Stimulated activated CD4-positive, alpha-beta T cell treated with anti-CD3 and anti-CD28 coated beads, TNF-alpha, amount 100 ng/mL, for 48 hours (primary cell): ENCODE results near the gene AKAP13.
"Not testable (repeated sequence)": the region's sequence is repeated elsewhere in the genome, so short reads cannot be mapped to it uniquely, and the experiment has no call there.

Experiments
- DNase-seq, 3 donors: peaks; one replicate each; pipeline ENCODE4 v3.0.0-alpha.2; 2020; ENCODE audit warnings: low read depth in 3 of 3

AKAP13 gene

DNA sequence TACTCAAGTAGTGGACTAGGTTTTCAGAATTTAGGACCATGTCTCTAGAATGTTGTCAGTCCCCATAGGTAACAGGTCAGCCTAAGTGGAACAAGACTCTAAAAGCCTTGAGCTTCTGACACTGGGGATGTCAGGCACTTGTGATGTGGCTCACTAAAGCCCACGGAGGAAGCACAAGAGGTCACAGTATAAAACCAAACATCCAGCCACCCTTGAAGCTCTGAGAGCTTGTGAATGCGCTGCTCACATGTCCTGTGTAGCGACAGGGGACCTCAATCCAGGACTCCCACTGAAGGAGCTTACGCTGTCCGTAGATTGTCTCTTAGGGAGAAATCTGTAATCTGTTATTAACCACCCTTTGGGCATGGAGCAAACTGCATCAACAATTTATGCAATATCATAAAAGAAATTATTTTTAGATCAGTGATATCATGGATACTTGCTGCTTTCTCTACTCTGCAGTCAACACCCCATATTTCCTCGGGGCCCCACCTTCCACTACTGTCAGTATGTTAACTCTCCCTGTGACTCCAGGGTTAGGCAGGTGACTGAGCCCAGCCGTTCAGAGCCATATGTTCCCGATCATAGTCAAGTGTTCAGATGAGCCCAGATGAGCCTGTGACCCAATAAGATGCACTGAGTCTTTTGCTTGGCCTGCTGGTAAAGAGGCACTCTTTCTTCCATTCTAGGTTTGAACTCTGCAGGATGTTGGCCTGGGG is 32.2 kb upstream of the AKAP13 start:
- not testable (repeated sequence) for DNase-seq

DNA sequence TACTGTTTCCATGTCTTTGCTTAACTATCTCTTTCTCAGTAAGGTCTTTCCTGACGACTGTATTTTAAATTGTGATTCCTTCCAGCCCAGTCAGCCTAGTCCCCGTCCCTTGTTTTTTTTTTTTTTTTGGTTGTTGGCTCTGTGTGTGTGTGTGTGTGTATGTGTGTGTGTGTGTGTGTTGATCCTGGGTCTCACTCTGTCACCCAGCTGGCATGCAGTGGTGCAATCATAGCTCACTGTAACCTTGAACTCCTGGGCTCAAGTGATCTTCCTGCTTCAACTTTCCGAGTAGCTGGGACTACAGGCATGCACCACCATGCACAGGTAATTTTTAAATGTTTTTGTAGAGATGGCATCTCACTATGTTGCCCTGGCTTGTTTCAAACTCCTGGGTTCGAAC is 31.3 kb upstream of the AKAP13 start:
- not testable (repeated sequence) for DNase-seq

DNA sequence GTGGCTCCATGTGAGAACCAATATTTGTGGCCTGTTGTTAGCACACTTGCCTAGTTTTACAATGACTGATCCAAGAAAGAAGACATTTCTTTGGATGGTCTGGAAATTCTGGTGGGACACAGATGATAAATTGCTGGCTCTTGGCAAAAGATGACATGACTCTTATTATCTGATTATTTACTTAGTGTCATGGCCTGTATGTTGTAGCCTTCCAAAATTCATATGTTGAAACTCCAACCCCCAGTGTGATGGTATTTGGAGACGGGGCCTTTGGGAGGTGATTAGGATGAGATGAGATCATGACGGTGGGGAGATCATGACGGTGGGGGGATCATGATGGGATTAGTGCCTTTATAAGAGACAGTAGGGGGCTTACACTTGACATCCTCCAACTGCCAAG is 30.0 kb upstream of the AKAP13 start:
- no peak for DNase-seq

DNA sequence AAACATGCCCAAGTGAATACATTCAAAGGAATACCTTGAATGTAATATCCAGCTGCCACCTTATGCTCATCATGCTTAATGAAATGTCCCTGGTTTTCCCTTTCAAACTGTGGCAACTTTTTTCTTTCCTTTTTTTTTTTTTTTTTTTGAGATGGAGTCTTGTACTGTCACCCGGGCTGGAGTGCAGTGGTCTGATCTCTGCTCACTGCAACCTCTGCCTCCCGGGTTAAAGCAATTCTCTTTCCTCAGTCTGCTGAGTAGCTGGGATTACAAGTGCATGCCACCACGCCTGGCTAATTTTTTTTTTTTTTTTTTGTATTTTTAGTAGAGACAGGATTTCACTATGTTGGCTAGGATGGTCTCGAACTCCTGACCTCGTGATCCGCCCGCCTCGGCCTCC is 28.9 kb upstream of the AKAP13 start:
- DNase-seq: not testable (repeated sequence)

DNA sequence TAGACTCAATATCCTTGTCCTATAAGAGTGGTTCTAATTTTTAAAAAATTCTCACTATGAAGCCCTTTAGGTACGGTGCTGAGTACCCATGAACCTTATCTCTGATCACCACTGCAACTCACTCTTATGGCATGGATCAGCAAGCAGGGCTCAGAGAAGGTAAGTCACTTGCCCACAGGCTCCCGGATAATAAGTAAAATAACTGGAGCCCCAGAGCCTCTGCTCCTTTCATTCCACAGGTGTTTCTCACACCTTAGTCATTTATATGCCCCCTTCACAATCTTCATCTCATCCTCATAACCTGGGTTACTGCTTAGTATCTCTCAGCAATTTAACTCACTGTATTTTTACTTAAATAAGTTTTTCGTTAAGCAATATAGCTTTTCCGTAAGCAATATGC is 28.4 kb upstream of the AKAP13 start:
- DNase-seq: no peak

DNA sequence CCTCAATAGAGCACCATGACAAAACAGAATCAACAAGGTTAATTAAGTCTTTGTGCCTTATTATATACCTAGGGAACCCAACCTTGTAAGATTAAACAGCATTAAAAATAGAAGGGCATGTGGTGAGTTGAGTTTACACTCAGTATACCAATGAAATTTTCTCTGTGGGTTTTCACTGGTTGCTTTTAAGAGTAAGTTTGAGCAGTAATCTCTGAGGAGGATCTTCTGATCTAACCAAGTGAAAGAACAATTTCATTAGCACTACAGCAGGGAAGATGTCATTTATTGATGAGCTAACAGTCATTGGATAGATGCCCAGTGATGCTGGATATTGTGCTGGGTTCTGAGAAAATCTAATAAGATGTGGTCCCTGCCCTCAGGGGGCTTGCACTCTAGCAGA is 26.9 kb upstream of the AKAP13 start:
- DNase-seq: no peak

DNA sequence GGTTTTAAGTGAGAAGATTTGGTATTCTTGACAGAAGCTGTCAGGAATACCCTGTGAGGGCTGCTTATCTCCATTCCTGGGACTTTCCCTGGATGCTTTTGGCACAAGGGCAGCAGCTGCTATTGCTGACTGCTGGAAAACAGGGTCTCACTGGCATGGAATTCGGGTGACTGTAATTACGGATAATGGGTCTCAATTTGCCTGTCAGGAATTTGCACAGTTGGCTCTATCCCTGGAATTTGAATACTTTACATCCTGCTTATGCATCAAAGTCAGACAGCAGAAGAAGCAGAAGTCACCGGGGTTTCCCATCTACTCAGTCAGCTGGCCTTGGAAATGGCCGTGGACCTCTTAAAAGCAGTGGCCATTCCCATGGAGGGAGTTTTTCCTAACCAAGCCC is 25.9 kb upstream of the AKAP13 start:
- DNase-seq: no peak

DNA sequence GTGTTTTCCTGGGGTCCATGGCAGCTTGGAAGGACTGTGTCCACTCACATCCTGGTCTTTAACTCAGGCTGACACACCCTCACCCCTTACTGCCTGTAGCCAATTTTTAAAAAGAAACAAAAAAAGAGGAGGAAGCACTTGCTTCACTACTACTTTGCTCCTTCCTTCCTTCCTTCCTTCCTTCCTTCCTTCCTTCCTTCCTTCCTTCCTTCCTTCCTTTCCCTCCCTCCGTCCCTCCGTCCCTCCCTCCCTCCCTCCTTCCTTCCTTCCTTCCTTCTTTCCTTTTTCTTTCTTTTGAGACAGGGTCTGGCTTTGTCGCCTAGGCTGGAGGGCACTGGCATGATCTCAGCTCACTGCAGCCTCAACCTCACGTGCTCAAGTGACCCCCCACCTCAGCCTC is 25.5 kb upstream of the AKAP13 start:
- DNase-seq: no peak

DNA sequence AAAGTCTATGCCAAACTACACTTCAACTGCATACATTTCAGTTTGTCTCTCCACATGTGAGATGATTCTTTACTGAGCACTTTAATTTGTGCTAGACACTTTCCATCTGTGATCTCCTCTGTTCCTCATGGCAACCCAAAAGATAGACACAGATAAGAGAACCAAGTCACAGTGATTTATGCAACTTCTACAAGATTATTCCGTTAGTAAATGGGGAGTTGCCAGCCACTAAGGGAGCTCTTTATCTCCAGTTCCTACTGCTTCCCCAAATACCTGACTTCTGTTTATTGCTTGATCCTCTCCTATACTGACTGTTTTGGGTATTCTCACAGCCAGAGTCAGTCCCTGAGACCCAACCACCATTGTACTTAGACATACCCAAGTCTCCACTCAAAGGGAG is 24.1 kb upstream of the AKAP13 start:
- no peak for DNase-seq

DNA sequence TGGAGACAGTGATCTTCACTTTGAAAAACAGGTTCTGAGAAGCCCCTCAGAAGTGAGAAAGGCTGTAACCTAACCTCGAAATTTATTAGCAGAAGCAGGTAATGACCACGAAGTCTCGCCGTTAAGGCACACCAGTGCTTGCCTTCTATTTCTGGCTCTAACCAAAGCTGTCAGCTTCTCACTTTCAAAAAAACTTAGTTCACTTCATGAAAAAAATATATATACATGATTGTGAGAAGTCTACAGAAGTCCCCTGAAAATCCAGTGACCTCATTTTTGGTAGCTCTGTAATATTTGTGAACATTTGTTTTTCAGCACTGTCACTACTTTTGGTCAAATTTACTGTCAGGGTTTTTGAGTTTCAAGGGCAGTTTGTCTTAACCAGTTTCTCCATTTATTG is 19.1 kb upstream of the AKAP13 start:
- DNase-seq: no peak

DNA sequence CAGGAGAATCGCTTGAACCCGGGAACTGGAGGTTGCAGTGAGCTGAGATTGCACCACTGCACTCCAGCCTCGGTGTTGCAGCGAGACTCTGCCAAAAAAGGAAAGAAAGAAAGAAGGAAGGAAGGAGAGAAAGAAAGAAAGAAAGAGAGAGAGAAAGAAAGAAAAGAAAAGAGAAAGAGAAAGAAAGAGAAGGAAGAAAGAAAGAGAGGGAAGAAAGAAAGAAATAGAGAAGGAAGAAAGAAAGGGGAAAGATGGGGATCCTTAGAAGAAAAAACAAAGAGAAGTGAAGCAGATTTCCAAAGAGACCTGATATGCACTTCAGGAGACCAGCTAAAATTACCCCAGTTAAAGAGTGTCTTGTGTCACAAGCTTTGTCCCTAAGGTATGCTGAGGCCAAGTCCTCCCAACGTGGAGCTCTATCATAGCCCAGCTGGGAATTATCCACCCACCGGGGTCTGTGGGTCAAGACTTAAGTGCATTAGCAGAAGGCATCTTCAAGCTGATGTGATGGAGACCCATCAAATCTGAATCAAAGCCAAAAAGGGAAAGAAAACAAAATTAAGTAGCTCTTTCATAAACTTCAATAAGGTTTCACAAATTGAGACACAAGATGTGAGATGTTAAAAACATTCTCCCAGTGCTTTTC is 17.8 kb upstream of the AKAP13 start:
- no peak for DNase-seq

DNA sequence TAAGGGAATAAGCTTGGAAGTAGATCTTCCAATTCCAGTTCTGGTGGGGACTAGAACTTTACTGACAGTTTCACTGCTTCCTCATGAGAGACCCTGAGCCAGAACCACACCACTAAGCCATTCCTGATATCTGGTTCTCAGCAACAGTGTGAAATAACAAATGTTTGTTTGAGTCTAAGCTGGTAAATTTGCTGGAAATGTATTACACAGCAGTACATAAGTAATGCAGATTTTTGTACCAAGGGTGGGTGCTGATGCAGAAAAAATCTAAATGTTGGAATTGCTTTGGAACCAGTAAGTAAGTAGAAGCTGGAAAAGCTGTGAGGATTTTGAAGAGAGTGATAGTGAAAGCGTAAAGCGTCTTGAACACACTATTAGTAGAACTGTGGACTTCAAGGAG is 14.4 kb upstream of the AKAP13 start:
- DNase-seq: no peak

DNA sequence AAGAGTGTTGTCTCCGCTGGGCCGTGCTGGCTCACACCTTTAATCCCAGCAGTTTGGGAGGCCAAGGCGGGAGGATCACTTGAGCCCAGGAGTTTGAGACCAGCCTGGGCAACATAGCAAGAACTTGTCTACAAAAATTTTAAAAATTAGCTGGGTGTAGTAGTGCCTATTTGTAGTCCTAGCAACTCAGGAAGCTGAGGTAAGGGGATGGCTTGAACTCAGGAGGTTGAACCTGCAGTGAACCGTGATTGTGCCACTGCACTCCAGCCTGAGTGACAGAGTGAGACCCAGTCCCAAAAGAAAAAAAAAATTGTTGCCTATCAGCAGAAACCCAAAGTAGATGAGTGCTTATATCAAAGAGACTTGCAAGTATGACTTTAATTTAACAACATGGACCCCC is 12.7 kb upstream of the AKAP13 start:
- no peak for DNase-seq

DNA sequence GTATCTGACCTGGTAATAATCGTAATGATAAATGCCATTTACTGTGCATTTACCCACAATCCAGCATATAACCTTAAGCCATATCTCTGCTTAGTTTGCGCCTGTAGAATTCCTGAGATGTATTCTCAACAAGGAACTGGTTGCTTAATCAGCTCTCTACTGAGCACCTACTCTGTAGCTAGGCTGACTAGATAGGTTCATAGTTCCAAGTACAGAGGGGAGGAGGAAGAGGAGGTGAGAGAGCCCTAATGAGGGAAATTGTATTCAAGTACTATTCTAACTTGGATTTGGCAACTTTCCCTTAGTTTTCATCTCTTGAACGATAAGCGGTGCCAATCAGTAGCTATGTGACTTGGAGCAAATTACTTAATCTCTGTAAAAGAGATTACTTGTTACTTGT is 5.6 kb upstream of the AKAP13 start:
- DNase-seq: no peak

DNA sequence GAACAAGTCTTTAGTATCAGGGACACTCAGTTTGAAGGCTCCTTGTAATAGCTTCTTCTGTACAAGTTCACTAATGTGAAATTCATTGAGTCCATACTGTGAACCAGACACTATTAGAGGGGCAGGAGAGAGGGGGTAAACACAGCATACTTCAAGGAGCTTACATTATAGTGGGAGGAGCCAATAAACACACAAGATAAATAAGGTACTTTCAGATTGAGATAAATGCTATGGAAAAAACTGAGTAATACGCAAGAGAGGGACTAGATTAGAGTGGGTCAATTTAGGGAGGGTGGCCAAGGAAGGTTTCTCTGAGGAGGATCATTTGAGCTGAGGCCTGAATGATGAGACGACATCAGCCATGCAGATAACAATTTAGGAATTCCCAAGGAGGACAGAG is 3.1 kb upstream of the AKAP13 start:
- DNase-seq: no peak

DNA sequence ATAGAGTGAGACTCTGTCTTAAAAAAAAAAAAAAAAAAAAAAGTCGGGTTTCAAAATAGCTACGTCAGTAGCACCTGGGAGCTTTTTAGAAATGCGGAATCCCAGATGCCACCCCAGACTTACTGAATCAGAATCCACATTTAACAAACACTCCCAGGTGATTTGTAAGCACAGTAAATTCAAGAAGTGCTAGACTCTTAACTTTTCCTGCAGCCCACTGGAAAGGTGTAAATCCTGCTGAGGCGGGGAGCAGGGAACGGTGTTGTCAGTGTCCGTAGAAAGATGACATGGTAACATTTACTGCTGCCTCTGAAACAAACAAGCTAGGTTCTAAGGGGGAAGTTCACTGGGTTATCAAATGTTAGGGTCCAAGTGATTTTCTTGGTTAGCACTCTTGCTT is 2.4 kb upstream of the AKAP13 start:
- no peak for DNase-seq

DNA sequence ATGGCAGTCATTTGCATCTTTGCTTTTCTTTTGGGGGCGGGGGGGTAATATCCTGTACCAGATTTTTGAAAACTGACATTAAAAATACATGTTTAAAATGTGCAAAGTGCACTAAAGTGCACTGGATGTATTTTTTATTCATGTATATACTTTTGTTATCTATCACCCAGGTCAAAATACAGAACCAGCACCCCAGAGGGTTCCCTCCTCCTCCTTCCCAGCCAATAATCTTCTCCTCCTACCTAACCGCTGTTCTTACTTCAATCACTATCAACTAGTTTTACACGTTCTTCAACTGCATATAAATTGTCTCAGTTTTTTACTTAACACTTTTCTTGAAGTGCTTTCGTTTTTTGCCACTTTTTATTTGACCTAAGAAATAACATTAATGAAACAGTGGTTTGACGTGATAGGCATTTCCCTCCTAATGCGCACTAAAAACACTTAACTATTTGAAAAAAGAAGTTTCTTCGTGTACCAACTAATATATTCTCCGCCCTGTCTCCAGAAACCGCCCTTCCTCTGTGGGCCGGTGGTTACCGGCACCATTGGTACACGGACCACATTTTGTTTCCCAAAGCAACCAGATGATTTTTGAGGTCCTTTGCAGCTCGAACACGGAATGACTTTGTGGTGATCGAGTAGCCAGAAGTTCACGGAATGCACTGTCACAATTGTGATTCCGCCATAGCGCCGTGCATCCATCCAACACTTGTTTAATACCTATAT is 836 bp upstream of the AKAP13 start:
- DNase-seq: peak; percentile 11 to 24 (median 12)

DNA sequence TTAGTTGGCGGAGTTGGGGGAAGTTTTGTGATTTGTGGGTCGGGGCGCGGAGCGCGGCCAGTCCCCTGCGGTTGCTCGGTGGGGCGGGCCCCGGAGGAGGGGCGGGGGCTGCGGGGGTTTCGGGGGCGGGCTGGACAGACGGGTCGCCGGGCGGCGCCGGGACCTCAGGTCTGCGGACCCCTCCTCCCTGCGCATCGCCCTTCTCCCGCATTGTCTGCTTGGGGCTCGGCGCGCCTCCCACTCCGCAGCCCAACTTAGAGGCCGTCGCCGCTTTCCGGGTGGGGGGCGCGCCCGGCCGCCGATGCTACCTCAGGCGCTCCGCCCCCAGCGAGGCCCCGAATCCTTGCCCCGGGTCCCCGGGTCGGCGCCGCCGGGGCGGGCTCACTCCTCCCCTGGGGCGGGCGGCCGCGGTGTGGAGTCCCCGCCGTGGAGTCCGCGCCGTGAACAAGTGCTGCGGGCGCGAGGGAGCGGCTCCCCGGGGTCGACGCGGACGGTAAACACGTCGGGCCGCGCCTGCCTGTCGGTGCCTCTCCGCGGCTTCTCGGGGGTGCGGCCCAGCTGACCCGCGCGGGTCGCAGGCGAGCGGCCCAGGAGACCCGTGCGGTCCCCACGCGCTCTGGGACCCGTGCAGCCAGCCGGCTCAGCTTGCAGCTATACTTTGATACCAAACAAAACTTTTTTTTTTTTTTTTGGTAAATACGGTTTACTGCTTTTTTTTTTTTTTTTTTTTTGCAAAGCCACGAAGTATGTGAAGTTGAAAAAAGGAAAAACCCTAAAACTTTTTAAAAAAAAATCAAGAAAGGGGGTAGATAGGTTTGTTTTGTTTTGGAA is 624 bp downstream of the AKAP13 start:
- DNase-seq: peak; percentile 18 to 41 (median 23)

DNA sequence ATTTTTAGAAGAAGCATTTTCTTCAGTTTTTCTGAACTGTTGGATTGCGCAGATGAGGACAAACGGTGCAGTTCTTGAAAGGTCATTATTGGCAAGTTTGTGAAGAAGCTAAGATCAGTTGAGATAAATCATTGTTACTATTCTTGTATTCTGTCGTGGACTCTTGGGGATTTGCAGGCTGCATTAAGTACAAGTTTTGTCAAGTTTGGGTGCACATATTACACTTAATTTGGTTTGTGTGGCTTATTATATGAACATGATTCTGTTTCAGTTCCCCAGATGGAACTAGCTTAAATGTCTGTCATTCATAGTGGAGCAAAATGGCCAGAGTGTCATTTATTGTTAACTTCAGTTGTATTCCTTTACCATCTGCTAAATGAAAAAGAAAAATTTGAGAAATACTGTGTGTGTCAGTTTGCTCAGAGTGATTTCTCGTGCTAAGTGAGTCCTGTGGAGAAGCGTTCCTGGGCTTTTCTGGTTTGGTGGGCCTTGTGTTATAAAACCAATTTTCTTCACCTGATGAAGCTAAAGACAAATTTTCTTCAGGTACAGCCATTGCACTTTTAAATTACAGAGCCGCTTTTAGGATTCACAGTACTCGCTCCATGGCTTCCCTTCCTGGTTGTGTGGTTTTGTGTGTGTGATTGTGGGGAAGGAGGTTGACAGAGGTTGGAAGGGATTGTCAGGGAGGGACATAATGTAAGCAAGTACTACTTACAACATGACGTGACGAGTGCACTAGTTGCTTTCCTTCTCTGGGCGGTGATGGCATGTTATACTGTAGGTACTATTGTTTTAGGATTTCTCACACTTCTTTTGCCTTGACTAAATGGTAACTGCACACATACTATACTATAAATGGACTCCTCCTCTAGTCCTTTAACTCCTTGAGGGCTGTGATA is 1.7 kb downstream of the AKAP13 start:
- DNase-seq: no peak

DNA sequence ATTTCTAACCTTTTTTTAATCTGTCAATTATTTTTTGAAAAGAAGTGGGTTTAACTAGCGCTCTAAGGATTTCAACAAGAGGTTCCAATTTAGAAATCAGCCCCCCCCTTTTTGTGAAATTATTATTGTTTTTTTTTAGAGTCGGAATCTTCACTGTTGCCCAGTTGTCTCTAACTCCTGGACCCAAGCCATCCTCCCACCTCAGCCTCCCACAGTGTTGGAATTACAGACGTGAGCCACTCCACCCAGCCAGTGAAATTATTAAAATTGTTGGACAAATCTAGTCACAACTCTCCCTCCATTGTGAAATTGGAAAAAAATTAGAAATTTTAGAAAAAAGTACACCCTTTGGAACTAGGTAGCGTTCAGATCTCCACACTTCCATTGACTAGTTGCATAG is 2.5 kb downstream of the AKAP13 start:
- no peak for DNase-seq

DNA sequence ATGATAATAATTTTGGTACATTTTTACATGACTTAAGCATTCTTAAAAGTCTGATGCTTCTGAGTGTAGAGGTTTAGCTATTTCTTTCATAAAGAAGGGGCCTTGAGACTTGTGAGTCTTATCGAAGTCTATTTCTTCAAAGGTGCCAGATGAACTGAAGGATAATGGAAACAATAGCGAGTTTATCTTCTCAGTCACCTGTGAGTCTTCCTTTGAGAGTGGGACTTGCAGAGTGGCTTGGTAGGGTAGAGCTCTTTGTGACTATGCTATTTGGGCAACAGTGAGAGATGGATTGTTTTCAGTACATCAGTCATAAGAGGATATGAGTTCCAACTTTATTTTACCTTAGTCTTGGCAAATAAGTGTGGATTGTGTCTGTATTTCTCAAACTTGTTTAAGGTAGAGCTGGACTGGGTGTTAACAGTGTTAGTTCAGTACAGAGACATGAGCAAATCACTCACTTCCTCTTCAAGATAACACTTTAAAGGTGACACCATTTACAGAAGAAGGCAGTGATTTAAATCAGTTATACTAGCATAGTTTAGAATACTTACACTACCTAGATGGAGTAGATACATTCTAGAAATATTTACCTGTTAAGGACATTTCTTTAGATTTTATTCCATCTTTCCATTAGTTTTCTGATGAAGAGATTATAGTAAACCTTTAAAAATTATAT is 3.2 kb downstream of the AKAP13 start:
- DNase-seq: no peak
